Duodenal mucosa (tissue), 2 donors: ENCODE results near the gene TBC1D14.

ENCODE experiments used
- H3K27ac ChIP-seq: one replicate; pipeline ENCODE4 v1.7.0; 2013; ENCODE audit warnings: low read depth, low read length
- H3K27me3 ChIP-seq, 2 donors: one replicate each; pipeline ENCODE4 v1.7.0; 2013; ENCODE audit warnings: low read length in 2 of 2, control low read depth in 1 of 2; ENCODE audit not compliant: insufficient read depth in 2 of 2, control insufficient read depth in 1 of 2
- H3K36me3 ChIP-seq, 2 donors: one replicate each; pipeline ENCODE4 v1.7.0; 2013; ENCODE audit warnings: low read length in 2 of 2, control low read depth in 1 of 2; ENCODE audit not compliant: insufficient read depth in 2 of 2, control insufficient read depth in 1 of 2
- H3K4me1 ChIP-seq, 2 donors: one replicate each; pipeline ENCODE4 v1.7.0; 2013; ENCODE audit warnings: low read length in 2 of 2, control low read depth in 1 of 2; ENCODE audit not compliant: insufficient read depth in 2 of 2, control insufficient read depth in 1 of 2
- H3K4me3 ChIP-seq, 2 donors: one replicate each; pipeline ENCODE4 v1.7.0; 2013; ENCODE audit warnings: low read length in 2 of 2, low read depth in 1 of 2
- H3K9ac ChIP-seq, 2 donors: one replicate each; pipeline ENCODE4 v1.7.0; 2013; ENCODE audit warnings: low read length in 2 of 2, low read depth in 1 of 2
- H3K9me3 ChIP-seq, 2 donors: one replicate each; pipeline ENCODE4 v1.7.0; 2013; ENCODE audit warnings: low read length in 2 of 2, control low read depth in 1 of 2; ENCODE audit not compliant: control insufficient read depth in 1 of 2

TBC1D14 gene

DNA sequence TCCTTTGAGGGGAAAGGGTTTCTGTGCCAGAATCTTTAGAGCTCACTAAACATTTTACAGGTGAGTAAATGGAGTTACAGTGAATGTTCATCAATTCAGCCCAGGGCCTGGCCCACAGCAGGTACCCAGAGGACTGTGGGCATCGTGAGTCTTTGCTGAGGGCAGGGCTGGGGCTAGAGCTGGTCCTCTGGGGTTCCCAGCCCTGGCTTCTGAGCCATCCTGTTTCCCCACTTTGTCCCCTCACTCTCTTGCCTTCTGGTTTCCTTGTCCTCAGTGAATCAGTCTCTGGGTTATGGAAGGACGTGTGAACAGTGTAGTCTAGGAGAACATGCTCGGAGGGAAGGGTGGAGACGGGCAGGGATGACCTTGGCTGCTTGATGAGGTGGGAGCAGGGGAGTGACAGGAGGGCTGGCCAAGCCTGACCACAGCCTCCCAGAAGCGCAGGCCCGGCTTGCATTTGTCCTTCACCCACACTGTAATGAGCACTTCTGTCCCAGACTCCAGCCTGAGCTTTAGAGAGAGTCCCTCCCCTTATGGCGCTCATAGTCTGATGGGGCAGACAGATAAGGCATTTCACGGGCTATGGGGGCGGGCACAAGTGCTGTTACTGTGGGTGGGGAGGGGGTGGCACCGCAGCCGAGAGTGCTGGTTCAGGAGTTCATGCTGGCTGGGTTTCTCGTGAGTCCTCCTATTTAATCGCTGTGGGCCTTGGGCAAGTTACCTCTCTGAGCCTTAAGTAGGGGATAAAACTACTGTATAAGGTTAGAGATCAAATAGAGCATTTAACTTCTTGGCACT is 17.3 kb downstream of the TBC1D14 start:
- peak overlapping the region; percentile 53 for H3K27ac ChIP-seq
- H3K4me3 ChIP-seq = no peak overlapping the region
- peak overlapping the region; percentile 11 to 12 for H3K9ac ChIP-seq
- H3K27me3 ChIP-seq = no peaks in the 10 kb centered on the region
- no peaks in the 10 kb centered on the region for H3K9me3 ChIP-seq
- peaks cover 51 to 55% of the 10 kb centered on the region in 2 donors for H3K4me1 ChIP-seq
- peaks cover 19 to 28% of the 10 kb centered on the region in 2 donors for H3K36me3 ChIP-seq

DNA sequence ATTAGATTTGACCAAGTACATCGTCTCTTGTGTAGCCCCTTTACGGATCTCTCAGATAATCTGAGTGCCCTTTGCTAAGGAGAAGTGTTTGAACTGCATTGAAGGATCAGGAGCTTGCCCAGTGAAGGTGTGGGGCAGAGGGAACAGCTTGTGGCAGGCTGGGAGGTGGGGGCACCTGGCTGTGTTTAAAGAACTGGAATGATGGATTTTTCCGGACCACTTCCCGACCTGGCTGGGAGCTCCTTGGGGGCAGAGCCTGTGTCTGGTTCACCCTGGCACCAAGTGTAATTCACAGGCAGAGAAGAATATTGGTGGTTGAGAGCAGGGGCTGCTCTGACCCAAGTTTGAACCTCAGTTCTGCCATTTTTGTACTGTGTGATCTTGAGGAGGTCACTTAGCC is 18.5 kb downstream of the TBC1D14 start:
- Histone ChIP-seq H3K4me1 (peaks cover 51 to 55% of the 10 kb centered on the region in 2 donors), H3K36me3 (peaks cover 19 to 27% of the 10 kb centered on the region in 2 donors), H3K9ac (peak overlapping the region in 1 of 2 donors; percentile 25), H3K27me3 (no peaks in the 10 kb centered on the region), H3K9me3 (no peaks in the 10 kb centered on the region), H3K27ac (no peak overlapping the region), H3K4me3 (no peak overlapping the region)

DNA sequence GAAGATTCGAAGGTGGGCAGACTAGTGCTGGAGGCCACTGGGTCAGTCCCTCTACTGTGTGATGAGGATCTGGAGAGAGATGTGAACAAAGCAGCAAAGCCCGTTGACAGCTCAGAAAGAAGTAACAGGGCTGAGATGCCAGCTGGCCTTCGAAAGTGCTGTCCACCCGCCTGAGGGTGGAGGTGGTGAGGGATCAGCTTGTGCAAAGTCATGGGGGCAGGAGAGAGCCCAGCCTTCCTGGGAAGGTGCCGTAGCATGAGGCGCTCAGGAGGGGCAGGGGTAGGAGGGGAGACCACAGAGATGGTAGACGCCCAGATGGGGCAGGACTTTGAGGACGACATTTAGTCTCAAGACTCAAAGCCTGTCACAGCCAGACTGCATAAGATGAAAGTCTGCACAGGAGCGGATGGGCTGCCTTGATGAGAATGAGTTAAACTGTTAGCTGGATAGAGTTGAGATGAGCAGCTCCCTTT is 19.7 kb downstream of the TBC1D14 start:
- Histone ChIP-seq H3K4me3 (peak overlapping the region; percentile 40 to 56), H3K27me3 (no peaks in the 10 kb centered on the region), H3K9me3 (no peaks in the 10 kb centered on the region), H3K4me1 (peaks cover 51 to 63% of the 10 kb centered on the region in 2 donors), H3K27ac (peak overlapping the region; percentile 23), H3K36me3 (peaks cover 11 to 14% of the 10 kb centered on the region in 2 donors), H3K9ac (peak overlapping the region; percentile 9 to 15)

DNA sequence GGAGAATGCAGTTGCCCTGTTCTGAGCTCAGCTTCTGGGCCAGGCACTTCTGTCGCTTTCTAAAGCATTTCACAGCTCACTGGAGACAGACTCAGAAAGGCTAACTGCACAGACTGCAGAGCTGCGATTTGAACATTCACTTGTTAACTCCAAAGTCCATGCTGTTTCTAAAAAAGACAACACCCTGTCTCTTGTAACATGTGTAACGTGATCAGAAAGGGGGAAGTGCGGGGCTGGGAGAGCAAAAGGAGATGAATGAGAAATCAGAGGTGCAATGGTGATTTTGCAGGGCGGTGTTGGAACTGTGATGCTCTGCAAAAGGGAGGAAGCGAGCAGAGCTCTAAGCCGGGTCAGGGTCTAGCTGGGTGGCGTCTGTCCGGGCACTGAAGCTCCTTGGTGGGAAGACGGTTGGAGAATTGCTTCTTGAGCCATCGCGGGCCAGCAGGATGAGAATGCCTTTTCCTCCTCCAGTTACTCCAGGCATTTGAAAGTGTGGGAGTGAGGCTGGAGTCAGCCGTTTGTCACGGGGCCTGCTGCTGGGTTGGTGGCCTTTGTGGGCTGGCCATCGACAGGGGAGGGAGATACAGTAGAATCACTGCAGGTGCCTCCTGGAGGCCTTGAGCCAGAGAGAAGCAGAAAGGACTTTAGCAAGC is 20.3 kb downstream of the TBC1D14 start:
- peak overlapping the region; percentile 9 to 15 for H3K9ac ChIP-seq
- peak overlapping the region; percentile 23 for H3K27ac ChIP-seq
- H3K4me1 ChIP-seq = peaks cover 55 to 62% of the 10 kb centered on the region in 2 donors
- H3K36me3 ChIP-seq = peaks cover 7 to 8% of the 10 kb centered on the region in 2 donors
- H3K4me3 ChIP-seq = peak overlapping the region; percentile 40 to 56
- no peaks in the 10 kb centered on the region for H3K27me3 ChIP-seq
- H3K9me3 ChIP-seq = no peaks in the 10 kb centered on the region

DNA sequence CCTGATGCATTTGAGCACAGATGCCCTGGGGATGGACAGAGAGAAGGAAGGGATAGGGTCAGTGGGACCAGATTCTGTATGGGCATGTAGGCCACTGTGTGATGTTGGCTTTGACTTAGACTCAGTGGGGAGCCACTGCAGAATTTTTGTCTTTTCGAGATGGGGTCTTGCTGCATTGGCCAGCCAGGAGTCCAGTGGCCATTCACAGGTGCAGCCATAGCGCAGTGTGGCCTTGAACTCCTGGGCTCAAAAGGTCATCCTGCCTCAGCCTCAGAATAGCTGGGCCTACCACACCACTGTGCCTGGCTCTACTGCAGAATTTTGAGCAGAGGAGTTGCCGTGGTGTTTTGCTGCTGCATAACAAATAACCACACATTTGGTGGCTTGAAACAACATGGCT is 22.8 kb downstream of the TBC1D14 start:
- peaks cover 34 to 50% of the 10 kb centered on the region in 2 donors for H3K4me1 ChIP-seq

DNA sequence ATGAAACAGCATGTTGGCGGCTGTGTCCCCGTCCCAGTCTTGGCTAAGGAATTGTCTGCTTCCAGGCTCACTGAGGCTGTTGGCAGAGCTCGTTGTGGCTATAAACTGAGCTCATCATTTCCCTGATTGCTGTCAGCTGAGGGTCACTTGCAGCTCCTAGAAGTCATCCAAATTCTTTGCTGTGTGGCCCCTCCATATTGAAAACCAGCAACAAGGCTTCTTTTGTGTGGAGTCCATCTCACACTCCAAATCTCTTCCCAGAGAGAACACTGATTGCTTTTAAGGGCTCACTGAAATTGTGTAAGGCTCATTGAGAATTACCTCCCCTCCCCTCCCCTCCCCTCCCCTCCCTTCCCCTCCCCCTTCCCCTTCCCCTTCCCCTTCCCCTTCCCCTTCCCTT is 23.3 kb downstream of the TBC1D14 start:
- no peaks in the 10 kb centered on the region for H3K27me3 ChIP-seq
- no peaks in the 10 kb centered on the region for H3K9me3 ChIP-seq
- H3K27ac ChIP-seq = no peak overlapping the region
- H3K9ac ChIP-seq = no peak overlapping the region
- peaks cover 0 to 7% of the 10 kb centered on the region in 2 donors for H3K36me3 ChIP-seq
- no peak overlapping the region for H3K4me3 ChIP-seq
- H3K4me1 ChIP-seq = peaks cover 30 to 50% of the 10 kb centered on the region in 2 donors

More for the DNA sequence above, 22.8 kb downstream of the TBC1D14 start:
- Histone ChIP-seq H3K36me3 (peaks cover 0 to 7% of the 10 kb centered on the region in 2 donors), H3K9me3 (no peaks in the 10 kb centered on the region), H3K27ac (no peak overlapping the region), H3K27me3 (no peaks in the 10 kb centered on the region), H3K9ac (no peak overlapping the region), H3K4me3 (no peak overlapping the region)

DNA sequence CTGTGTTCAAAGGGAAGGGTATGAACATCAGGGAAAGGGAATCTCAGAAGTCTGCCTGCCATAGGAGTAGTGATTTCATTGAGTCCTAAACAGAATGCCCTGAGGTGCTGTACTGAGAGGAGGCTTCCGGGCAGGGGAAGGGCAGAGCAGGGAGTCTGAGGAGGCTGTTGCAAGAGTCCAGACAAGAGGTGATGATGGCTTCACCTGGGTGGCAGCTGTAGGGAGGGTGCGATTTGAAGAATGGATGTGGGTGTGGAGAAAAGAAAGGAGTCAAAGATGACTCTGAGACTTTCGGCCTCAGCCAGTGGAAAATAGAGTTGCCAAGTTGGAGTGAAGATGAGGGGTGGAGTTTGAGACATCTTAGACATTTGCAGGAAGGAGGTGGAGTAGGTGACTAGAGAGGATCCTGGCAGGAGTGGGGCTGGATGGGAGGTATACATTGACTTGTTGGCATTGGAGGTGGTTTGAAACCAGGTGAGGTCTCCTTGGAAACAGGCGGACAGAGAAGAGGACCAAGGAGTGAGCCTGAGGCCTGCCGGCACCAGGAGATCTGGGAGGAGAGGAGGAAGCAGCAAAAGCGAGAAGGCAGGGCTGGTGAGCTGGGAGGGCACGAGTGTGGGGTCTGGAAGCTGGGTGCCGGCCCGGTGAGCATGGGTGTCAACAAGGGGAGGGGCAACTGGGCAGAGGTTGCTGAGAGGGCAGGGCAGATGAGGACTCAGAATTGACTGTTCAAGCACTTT is 24.2 kb downstream of the TBC1D14 start:
- Histone ChIP-seq H3K27ac (no peak overlapping the region), H3K4me3 (no peak overlapping the region), H3K9ac (no peak overlapping the region), H3K9me3 (no peaks in the 10 kb centered on the region), H3K27me3 (no peaks in the 10 kb centered on the region), H3K36me3 (peaks cover 6 to 7% of the 10 kb centered on the region in 2 donors), H3K4me1 (peaks cover 24 to 51% of the 10 kb centered on the region in 2 donors)

DNA sequence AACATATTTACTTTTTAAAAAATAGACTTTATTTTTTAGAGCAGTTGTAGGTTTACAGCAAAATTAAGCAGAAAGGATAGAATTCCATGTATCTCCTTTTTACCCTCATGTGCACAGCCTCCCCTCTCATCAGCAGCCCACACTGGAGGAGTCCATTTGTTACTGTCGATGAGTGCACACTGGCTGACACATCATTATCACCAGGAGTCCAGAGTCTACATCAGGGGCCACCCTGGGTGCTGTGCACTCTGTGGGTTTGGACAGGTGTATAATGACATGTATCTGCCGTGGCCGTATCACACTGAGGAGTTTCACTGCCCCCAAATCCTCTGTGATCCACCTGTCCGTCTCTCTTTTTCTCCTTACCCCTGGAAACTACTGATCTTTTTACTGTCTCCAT is 26.3 kb downstream of the TBC1D14 start:
- Histone ChIP-seq H3K4me3 (no peak overlapping the region), H3K4me1 (peaks cover 21 to 55% of the 10 kb centered on the region in 2 donors), H3K9me3 (no peaks in the 10 kb centered on the region), H3K27ac (no peak overlapping the region), H3K36me3 (peaks cover 7 to 12% of the 10 kb centered on the region in 2 donors), H3K27me3 (no peaks in the 10 kb centered on the region), H3K9ac (no peak overlapping the region)

DNA sequence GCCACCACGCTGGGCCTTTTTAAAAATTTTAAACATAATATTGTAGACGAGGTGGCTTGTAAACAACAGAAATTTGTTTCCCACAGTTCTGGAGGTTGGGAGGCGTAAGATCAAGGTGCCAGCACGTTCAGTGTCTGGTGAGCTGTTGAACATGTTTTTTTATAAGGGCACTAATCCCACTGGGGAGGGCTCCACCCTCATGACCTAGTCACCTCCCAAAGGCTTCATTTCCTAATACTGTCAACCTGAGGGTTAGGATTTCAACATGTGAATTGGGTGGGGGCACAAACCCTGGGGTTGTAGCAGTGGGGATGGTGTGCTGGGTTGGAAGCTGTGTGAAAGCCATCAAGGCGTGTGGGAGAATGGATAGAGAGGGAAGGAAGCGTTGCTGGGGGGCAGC is 27.6 kb downstream of the TBC1D14 start:
- H3K4me1 ChIP-seq = peaks cover 29 to 66% of the 10 kb centered on the region in 2 donors
- no peaks in the 10 kb centered on the region for H3K9me3 ChIP-seq
- peak overlapping the region in 1 of 2 donors; percentile 32 for H3K9ac ChIP-seq
- no peak overlapping the region for H3K27ac ChIP-seq
- no peaks in the 10 kb centered on the region for H3K27me3 ChIP-seq
- H3K4me3 ChIP-seq = no peak overlapping the region
- H3K36me3 ChIP-seq = peaks cover 0 to 12% of the 10 kb centered on the region in 2 donors
